Measurements from ENCODE around the gene SULT1E1.

SULT1E1 gene

GRCh38 chr4:69888336-69888735 is 28.4 kb upstream of the SULT1E1 start:
- H3K4me3 ChIP-seq (replicated peaks; ENCODE audit: low read depth, low read length): no peak overlapping the region
- no peak for TF ChIP-seq CTCF (IDR thresholded peaks at IDR 0.05; ENCODE audit: insufficient read depth, low read length, poor library complexity, severe bottlenecking)
- DNase-seq (ENCODE audit: extremely low read depth, insufficient read length): no peak
- H3K27me3 ChIP-seq (replicated peaks; ENCODE audit: control insufficient read depth, insufficient read depth, low read length): no peaks in the 10 kb centered on the region
- no peaks in the 10 kb centered on the region for H3K36me3 ChIP-seq (ENCODE audit: control insufficient read depth, insufficient read depth, low read length)

GRCh38 chr4:69882150-69882549 is 22.2 kb upstream of the SULT1E1 start:
- Histone ChIP-seq H3K27me3 (replicated peaks; ENCODE audit: control insufficient read depth, insufficient read depth, low read length) (no peaks in the 10 kb centered on the region), H3K36me3 (ENCODE audit: control insufficient read depth, insufficient read depth, low read length) (no peaks in the 10 kb centered on the region), H3K4me3 (replicated peaks; ENCODE audit: low read depth, low read length) (no peak overlapping the region)
- no peak for DNase-seq (ENCODE audit: extremely low read depth, insufficient read length)
- TF ChIP-seq CTCF (IDR thresholded peaks at IDR 0.05; ENCODE audit: insufficient read depth, low read length, poor library complexity, severe bottlenecking): no peak

GRCh38 chr4:69881173-69881773 is 21.3 kb upstream of the SULT1E1 start:
- H3K27me3 ChIP-seq (replicated peaks; ENCODE audit: control insufficient read depth, insufficient read depth, low read length): no peaks in the 10 kb centered on the region
- DNase-seq (ENCODE audit: extremely low read depth, insufficient read length): no peak
- no peaks in the 10 kb centered on the region for H3K36me3 ChIP-seq (ENCODE audit: control insufficient read depth, insufficient read depth, low read length)
- H3K4me3 ChIP-seq (replicated peaks; ENCODE audit: low read depth, low read length): no peak overlapping the region
- TF ChIP-seq CTCF (IDR thresholded peaks at IDR 0.05; ENCODE audit: insufficient read depth, low read length, poor library complexity, severe bottlenecking): peak; percentile 74

- no peak for TF ChIP-seq CTCF (IDR thresholded peaks at IDR 0.05; ENCODE audit: insufficient read depth, low read length, poor library complexity, severe bottlenecking)
- no peak for DNase-seq (ENCODE audit: extremely low read depth, insufficient read length)
- Histone ChIP-seq H3K27me3 (replicated peaks; ENCODE audit: control insufficient read depth, insufficient read depth, low read length) (no peaks in the 10 kb centered on the region), H3K36me3 (ENCODE audit: control insufficient read depth, insufficient read depth, low read length) (no peaks in the 10 kb centered on the region), H3K4me3 (replicated peaks; ENCODE audit: low read depth, low read length) (no peak overlapping the region)
Observed at GRCh38 chr4:69878250-69878649, 18.3 kb upstream of the SULT1E1 start.

- H3K4me3 ChIP-seq (replicated peaks; ENCODE audit: low read depth, low read length): no peak overlapping the region
- TF ChIP-seq CTCF (IDR thresholded peaks at IDR 0.05; ENCODE audit: insufficient read depth, low read length, poor library complexity, severe bottlenecking): no peak
- no peak for DNase-seq (ENCODE audit: extremely low read depth, insufficient read length)
- H3K36me3 ChIP-seq (ENCODE audit: control insufficient read depth, insufficient read depth, low read length): no peaks in the 10 kb centered on the region
- no peaks in the 10 kb centered on the region for H3K27me3 ChIP-seq (replicated peaks; ENCODE audit: control insufficient read depth, insufficient read depth, low read length)
Observed at GRCh38 chr4:69877453-69877852, 17.5 kb upstream of the SULT1E1 start.

GRCh38 chr4:69876071-69876470 is 16.1 kb upstream of the SULT1E1 start:
- Histone ChIP-seq H3K4me3 (replicated peaks; ENCODE audit: low read depth, low read length) (no peak overlapping the region), H3K36me3 (ENCODE audit: control insufficient read depth, insufficient read depth, low read length) (no peaks in the 10 kb centered on the region), H3K27me3 (replicated peaks; ENCODE audit: control insufficient read depth, insufficient read depth, low read length) (no peaks in the 10 kb centered on the region)
- DNase-seq (ENCODE audit: extremely low read depth, insufficient read length): no peak
- no peak for TF ChIP-seq CTCF (IDR thresholded peaks at IDR 0.05; ENCODE audit: insufficient read depth, low read length, poor library complexity, severe bottlenecking)
